Peyer's patch (tissue), 4 donors: ENCODE results near the gene GDF7. TPM values are rescaled to one million over a fixed set of nuclear protein-coding genes. Genes with fewer than 3 reads are reported as not detected.

ENCODE experiments used
- DNase-seq, 3 donors: peaks; one replicate each; pipeline ENCODE4 v3.0.0-alpha.2; 2017 to 2019
- H3K27ac ChIP-seq, 4 donors: fragments of 200-600 bp; sonication (generic); one replicate each; pipeline ENCODE4 v1.5.1; 2016 to 2019
- H3K27me3 ChIP-seq, 2 donors: fragments of 200-600 bp; sonication (generic); one replicate each; pipeline ENCODE4 v1.5.1; 2019
- H3K36me3 ChIP-seq, 3 donors: fragments of 200-600 bp; sonication (generic); one replicate each; pipeline ENCODE4 v1.5.1; 2016 to 2019
- H3K4me1 ChIP-seq, 4 donors: fragments of 200-600 bp; sonication (generic); one replicate each; pipeline ENCODE4 v1.5.1; 2016 to 2019
- H3K4me3 ChIP-seq, 4 donors: fragments of 200-600 bp; sonication (generic); 1 replicate in 3 of 4; 2 replicates in 1 of 4; pipeline ENCODE4 v1.5.1; 2016 to 2019; ENCODE audit warnings: mild to moderate bottlenecking in 1 of 4
- H3K9me3 ChIP-seq, 4 donors: fragments of 200-600 bp; sonication (generic); one replicate each; pipeline ENCODE4 v1.5.1; 2016 to 2019; ENCODE audit warnings: mild to moderate bottlenecking in 1 of 4
- POLR2A ChIP-seq, 2 donors: fragments of 450-650 bp; IDR thresholded peaks; one replicate each; pipeline ENCODE4 v1.5.1; 2017; ENCODE audit warnings: antibody characterized with exemption in 2 of 2, mild to moderate bottlenecking in 2 of 2, moderate library complexity in 2 of 2
- total RNA-seq, 4 donors: library from RNA; depleted of rRNA; stranded (reverse); fragments of >200 nt; gene quantifications; one replicate each; pipeline ENCODE4 v1.1.0, GENCODE V29; 2016
- TF ChIP-seq, protein P1 (sequence below), 6 experiments: fragments of 450-650 bp in 4 of 6; fragments of 200-600 bp in 2 of 6; sonication (generic) in 1 of 6; IDR thresholded peaks; one replicate each; pipeline ENCODE4 v1.5.1; 2017 to 2019; ENCODE audit warnings: antibody characterized with exemption in 6 of 6, mild to moderate bottlenecking in 3 of 6, moderate library complexity in 1 of 6

The GDF7 gene
- total RNA-seq, 4 donors from 2014 or later: 0.09 to 1.7 (median 0.38) TPM

- H3K27me3 ChIP-seq: no peaks in the 10 kb centered on the region
- no peaks in the 10 kb centered on the region for H3K9me3 ChIP-seq
- H3K4me1 ChIP-seq: peaks cover 0 to 41% (median 3%) of the 10 kb centered on the region in 4 donors
- peaks cover 0 to 44% (median 0%) of the 10 kb centered on the region in 3 donors for H3K36me3 ChIP-seq
- peak overlapping the region; percentile 46 to 97 (median 84) for H3K27ac ChIP-seq
- no peak overlapping the region for H3K4me3 ChIP-seq
- peak in 2 of 3 donors; percentile 28 to 36 for DNase-seq
- TF ChIP-seq, protein P1, sequence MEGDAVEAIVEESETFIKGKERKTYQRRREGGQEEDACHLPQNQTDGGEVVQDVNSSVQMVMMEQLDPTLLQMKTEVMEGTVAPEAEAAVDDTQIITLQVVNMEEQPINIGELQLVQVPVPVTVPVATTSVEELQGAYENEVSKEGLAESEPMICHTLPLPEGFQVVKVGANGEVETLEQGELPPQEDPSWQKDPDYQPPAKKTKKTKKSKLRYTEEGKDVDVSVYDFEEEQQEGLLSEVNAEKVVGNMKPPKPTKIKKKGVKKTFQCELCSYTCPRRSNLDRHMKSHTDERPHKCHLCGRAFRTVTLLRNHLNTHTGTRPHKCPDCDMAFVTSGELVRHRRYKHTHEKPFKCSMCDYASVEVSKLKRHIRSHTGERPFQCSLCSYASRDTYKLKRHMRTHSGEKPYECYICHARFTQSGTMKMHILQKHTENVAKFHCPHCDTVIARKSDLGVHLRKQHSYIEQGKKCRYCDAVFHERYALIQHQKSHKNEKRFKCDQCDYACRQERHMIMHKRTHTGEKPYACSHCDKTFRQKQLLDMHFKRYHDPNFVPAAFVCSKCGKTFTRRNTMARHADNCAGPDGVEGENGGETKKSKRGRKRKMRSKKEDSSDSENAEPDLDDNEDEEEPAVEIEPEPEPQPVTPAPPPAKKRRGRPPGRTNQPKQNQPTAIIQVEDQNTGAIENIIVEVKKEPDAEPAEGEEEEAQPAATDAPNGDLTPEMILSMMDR (IDR thresholded peaks at IDR 0.05): no peak
- no peak for TF ChIP-seq POLR2A (IDR thresholded peaks at IDR 0.05)
These were observed 46.7 kb upstream of the GDF7 start for GRCh38 chr2:20620271-20620681.

- H3K9me3 ChIP-seq: no peaks in the 10 kb centered on the region
- TF ChIP-seq, protein P1 (IDR thresholded peaks at IDR 0.05): no peak
- TF ChIP-seq POLR2A (IDR thresholded peaks at IDR 0.05): no peak
- peak in 2 of 3 donors; percentile 28 to 42 for DNase-seq
- no peak overlapping the region for H3K4me3 ChIP-seq
- peaks cover 0 to 44% (median 0%) of the 10 kb centered on the region in 3 donors for H3K36me3 ChIP-seq
- H3K27ac ChIP-seq: peak overlapping the region in 2 of 4 donors; percentile 91 to 97
- H3K27me3 ChIP-seq: no peaks in the 10 kb centered on the region
- peaks cover 0 to 37% (median 3%) of the 10 kb centered on the region in 4 donors for H3K4me1 ChIP-seq
These were observed 46.1 kb upstream of the GDF7 start for GRCh38 chr2:20620696-20621365.

DNA sequence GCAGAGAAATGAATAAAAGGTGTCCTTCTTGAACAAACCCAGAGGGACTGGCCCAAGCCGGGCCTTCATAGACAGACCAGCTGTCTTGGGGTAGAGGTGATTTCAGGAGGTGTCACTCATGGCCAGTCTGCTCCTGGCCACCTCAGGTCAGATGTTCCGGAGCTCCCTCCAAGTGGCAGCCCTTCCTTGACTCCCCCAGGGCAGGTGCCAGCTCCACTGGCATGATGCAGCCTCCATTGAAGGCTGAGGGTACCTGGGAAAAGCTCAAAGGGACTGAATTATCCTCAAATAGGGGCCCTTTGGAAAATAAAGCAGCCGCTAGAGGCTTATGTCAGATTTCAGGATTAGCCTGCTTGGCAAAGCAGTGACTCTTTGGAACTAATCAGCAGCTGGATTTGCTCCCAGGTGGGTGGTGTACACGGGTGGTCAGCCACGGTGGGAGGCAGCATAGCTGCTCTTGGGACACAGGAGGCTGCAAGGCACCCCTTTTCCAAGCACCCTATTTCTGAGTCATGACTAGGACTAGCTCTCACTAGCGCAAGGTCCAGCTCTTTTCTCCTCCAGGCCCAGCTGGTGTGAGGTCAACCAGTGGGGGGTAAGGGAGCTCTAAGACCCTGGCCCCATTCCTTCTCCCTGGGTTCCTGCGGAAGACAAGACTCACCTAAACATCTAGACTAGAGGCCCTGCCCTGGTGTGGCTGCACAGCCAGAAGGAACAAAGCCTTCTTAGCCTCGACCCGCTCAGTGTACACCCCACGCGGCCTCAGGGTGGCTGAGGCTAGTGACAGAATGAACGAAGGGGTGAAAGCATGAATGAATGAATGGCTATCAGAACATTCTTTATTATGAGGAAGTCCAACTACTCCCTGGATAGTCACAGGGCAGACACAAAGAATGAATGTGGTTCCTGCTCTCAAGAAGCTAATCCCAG is 45.3 kb upstream of the GDF7 start:
- H3K4me3 ChIP-seq: no peak overlapping the region
- peaks cover 0 to 46% (median 0%) of the 10 kb centered on the region in 3 donors for H3K36me3 ChIP-seq
- TF ChIP-seq, protein P1 (IDR thresholded peaks at IDR 0.05): no peak
- TF ChIP-seq POLR2A (IDR thresholded peaks at IDR 0.05): no peak
- H3K27ac ChIP-seq: peak overlapping the region in 2 of 4 donors; percentile 91 to 97
- peaks cover 0 to 33% (median under 1%) of the 10 kb centered on the region in 4 donors for H3K4me1 ChIP-seq
- peak in 2 of 3 donors; percentile 33 to 35 for DNase-seq
- H3K9me3 ChIP-seq: no peaks in the 10 kb centered on the region
- H3K27me3 ChIP-seq: no peaks in the 10 kb centered on the region

DNA sequence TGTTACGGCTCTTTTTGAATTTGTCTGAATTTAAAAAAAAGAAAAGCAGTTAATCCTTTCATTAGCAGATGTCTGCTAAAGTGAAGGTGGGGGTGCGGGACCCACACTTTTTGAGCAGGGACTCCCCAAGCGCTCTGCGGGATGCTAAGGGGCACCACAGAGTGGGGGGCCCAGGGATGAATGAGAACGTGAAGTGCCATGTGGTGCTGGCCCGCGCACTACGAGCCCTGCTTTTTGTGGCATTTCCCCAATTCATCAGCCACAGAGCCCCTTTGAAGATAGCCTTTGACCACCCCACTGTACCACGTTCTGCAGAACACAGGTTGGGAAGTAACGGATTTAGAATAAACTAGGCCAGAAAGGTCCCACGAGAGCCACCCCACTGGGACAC is 44.7 kb upstream of the GDF7 start:
- DNase-seq: peak in 1 of 3 donors; percentile 14
- TF ChIP-seq POLR2A (IDR thresholded peaks at IDR 0.05): no peak
- TF ChIP-seq, protein P1 (IDR thresholded peaks at IDR 0.05): no peak
- H3K27me3 ChIP-seq: no peaks in the 10 kb centered on the region
- H3K27ac ChIP-seq: no peak overlapping the region
- H3K4me3 ChIP-seq: no peak overlapping the region
- H3K36me3 ChIP-seq: peaks cover 0 to 49% (median 0%) of the 10 kb centered on the region in 3 donors
- no peaks in the 10 kb centered on the region for H3K9me3 ChIP-seq
- H3K4me1 ChIP-seq: peaks cover 0 to 35% (median 0%) of the 10 kb centered on the region in 4 donors

DNA sequence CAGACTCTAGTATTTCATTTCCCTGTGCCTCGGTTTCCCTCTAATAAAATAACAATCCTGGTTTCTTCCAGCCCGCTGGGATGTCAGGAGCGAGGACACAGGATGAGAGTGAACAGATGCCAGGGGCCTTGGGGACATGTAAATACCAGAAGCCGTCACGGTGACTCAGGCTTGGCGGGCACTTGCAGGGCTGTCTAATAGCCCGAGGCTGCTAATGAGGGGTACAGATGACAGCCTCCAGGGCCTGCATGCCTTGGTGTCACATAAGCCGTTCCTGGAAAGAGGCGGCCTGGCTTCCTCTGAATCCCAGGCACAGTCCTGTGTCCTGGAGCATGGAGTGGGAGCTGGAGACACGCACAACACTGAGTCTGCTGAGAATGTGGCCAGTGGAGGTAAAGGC is 44.2 kb upstream of the GDF7 start:
- Histone ChIP-seq H3K36me3 (peaks cover 0 to 49% (median 0%) of the 10 kb centered on the region in 3 donors), H3K4me3 (no peak overlapping the region), H3K27ac (no peak overlapping the region), H3K4me1 (peaks cover 0 to 31% (median 0%) of the 10 kb centered on the region in 4 donors), H3K27me3 (no peaks in the 10 kb centered on the region), H3K9me3 (no peaks in the 10 kb centered on the region)
- no peak for TF ChIP-seq POLR2A (IDR thresholded peaks at IDR 0.05)
- TF ChIP-seq, protein P1 (IDR thresholded peaks at IDR 0.05): no peak
- peak in 2 of 3 donors; percentile 33 to 40 for DNase-seq
